Activated gamma-delta T cell treated with anti-CD3 and anti-CD28 coated beads, Interleukin-2, amount 50 U/mL, for 16 hours (primary cell): Measurements from ENCODE around the gene ME2.
"Not testable (repeated sequence)": the region's sequence is repeated elsewhere in the genome, so short reads cannot be mapped to it uniquely, and the experiment has no call there.

Experiments
- DNase-seq: peaks from one replicate; pipeline ENCODE4 v3.0.0-alpha.2; 2020; ENCODE audit warnings: low read depth

ME2 gene

DNA sequence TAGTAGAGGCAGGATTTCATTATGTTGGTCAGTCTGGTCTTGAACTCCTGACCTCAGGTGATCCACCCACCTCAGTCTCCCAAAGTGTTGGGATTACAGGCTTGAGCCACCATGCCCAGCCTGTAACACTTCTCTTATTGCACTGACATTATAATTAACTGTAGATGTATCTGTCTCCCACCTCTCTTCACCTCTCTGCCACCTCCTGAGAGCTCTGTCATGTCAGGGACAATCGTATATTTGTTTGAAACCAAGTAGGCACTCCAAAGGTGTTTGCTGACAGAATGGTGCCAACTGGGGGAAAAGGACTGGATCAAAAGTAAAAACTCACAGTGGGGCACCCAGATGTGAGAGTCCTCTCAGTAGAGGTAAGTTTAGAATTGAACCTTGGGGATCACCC lies 17.3 kb upstream of the ME2 start:
- DNase-seq = no peak

- DNase-seq = no peak
These were observed 16.5 kb upstream of the ME2 start for GRCh38 chr18:50862401-50862800.

DNA sequence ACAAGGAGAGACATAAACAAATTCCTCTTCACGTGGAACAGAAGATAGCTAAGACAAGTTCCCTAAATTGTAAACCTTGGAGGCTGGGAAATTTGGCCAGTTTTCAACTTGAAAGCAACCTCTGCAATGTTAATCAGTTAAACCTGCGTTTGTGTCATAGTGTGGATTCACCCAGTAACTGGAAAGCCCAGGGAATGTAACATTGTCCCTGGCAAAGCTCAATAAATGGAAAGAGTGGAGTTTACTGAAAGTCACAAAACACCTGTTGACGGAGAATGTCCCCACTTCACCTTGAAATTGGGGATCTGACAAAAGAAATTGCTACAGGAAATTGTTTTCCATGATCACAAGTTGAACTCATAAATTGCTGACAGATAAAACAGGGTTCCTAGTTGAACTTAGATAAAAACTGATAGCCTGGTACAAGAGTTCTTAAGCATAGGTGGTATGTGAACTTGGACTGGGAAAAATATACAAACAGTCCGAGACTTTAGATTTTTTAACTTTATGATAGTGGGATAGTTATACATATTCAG lies 15.0 kb upstream of the ME2 start:
- no peak for DNase-seq

DNA sequence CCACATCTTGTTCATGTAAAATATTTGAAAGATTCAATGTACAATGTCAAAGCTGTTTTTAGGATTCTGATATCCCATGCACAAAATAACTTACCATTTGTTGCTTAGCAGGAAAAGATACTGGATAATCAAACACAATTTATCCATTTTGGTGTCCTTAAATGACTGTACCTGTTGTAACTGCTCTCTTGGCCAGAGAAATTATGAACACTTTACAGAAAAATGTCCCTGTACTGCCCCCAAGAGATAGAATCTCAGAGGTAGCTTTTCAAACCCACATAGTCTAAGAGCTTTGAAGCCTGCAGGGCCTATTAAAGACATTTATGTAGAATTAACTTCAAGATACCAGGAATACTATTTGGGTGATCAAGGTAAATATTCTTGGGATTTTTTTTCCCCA lies 12.2 kb upstream of the ME2 start:
- no peak for DNase-seq

GRCh38 chr18:50869150-50869549 lies 9.8 kb upstream of the ME2 start:
- no peak for DNase-seq

DNA sequence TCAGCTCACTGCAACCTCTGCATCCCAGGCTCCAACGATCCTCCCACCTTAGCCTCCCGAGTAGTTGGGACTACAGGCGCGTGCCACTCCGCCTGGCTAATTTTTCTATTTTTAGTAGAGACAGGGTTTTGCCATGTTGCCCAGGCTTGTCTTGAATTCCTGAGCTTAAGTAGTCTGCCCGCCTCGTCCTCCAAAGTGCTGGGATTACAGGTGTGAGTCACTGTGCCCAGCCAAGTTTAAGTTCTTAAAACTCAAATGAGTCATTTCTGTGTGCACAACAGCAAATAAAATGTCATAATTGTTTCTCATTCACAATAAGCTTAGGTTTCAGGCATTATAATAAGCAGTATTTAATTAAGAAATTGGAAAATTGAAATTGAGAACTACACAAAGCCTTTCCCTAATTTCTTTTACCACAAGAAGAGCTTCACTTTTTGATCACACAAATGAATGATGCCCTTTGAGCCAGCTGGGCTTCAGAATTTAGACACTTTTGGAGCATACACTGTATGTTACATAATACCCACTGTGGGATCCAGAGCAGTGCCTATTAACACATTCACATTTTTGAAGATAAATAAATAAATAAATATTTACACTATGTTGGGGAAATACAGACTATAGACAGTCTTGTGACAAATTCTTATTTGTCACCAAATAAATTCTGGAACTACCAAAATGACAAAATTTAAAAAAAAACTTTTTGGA lies 8.6 kb upstream of the ME2 start:
- no peak for DNase-seq

DNA sequence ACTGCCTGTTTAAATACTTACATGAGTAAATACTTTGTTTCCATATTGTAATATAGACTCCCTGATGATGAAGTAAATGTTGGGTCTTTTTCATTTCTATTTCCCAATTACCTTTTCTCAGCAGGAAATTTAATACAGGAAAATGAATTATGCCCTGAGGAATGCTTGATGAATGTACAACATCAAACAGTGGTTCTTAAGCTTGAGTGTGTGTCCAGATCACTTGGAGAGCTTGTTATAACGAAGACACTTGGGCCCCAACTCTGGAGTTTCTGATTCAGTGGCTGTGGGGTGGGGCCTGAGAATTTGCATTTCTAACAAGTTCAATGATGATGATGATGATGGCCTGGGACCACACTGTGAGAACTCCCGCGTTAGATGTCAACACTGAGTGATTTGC lies 7.1 kb upstream of the ME2 start:
- DNase-seq = no peak

- no peak for DNase-seq
These were observed 2.9 kb upstream of the ME2 start for GRCh38 chr18:50875966-50876536.

DNA sequence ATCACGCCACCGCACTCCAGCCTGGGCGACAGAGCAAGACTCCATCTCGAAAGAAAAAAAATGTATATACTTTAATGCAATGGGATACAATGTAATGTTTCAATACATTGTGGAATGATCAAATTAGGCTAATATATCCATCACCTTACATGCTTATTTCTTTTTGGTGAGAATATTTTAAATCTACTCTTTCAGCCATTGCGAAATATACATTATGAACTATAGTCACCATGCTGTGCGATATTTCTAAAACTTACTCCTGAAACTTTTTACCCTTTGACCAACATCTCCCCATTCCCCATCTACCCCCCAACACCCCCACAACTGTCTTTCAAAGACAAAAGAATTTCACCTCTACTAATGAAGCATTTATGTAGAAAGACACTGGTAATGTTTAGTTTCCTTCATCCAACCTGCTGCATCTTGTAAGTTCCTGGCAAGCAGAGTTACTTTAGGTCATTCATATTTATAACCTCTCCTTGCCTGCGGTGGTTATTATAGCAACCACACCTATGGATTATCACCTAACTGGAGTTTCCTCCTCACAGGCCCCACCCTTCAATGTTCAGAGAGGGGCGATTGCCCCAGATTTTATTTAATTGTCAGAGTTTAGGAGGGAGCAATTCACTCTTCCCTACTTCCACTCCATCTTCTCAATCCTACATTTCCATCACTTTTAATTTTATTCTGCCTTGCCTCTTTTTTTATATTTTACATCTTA lies 1.2 kb upstream of the ME2 start:
- no peak for DNase-seq

DNA sequence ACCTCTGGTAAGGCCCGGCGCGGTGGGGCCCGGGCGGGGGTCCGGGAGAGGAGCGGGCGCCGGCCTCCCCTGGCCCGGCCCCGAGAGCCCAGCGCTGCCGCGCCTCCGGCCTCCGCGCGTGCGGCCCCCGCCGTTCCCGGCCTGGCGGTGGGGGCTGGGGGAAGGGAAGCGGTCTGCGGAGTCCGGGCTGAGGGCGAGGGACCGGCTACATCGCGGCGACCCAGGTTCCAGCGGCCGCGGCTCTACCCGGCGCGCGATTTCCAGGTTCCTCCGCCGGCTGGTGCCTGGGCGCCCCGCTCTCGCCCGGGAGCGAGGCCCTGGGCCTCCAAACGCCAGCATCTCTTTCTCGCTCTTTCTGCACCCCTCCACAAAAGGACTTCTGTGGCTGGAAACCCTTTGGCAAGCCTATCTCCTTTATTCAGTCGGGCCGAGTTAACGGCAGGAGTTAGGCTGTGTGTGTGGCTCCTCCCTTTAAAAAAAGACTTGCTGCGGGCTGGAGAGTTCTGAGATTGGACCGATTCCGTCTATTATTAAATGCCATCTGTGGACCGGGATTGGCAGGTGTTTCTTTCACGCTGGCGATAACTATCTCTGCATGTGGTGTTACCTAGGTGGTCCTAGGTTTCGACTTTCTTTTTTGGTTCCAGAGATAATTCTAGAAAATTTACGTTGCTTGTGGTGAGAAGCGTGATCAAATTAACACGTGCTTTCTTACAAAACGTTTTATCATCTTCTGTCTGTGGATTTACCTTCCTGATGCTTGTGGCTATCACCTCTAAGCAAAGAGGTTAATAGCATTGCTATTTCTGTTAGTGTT lies 592 bp downstream of the ME2 start:
- DNase-seq = peak; percentile 18

- no peak for DNase-seq
These were observed 1.2 kb downstream of the ME2 start for GRCh38 chr18:50880119-50880465.

DNA sequence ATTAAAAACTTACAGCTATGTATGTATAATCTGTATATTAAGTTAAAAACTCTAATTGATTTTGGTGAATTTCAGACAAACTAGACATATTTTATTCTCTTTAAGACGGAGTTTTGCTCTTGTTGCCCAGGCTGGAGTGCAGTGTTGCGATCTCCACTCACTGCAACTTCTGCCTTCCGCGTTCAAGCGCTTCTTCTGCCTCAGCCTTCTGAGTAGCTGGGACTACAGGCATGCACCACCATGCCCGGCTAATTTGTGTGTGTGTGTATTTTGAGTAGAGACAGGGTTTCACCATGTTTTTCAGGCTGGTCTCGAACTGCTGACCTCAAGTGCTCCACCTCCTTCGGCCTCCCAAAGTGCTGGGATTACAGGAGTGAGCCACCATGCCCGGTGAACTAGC lies 2.0 kb downstream of the ME2 start:
- DNase-seq = not testable (repeated sequence)

- no peak for DNase-seq
These were observed 8.0 kb downstream of the ME2 start for GRCh38 chr18:50886929-50887328.

DNA sequence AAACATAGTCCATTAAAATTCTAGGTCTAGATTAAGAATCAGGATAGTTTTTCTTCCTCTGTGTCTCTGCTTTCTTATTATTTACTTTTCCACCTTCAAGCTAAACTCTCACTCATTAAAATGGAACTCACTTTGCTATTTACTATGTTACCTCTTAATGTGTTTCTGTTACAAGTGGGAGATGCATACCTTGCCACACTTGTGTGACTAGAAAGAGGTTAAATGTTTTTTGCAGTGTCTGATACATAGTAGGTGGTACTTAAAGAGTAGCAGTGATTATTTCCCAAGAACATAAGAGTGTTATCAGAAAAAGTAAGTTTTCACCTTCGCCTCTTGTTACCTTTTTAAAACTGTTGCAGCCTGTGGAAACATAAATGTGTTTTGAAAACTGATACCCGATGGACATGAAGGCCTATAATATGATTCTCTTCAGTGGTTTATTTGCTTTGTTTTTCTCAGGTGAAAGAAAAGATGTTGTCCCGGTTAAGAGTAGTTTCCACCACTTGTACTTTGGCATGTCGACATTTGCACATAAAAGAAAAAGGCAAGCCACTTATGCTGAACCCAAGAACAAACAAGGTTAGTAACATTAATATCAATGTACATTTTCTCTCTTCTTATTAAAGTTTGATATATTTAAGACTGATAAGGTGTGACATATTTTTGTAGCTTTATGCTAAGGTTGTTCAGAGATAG lies 16.6 kb downstream of the ME2 start:
- no peak for DNase-seq

DNA sequence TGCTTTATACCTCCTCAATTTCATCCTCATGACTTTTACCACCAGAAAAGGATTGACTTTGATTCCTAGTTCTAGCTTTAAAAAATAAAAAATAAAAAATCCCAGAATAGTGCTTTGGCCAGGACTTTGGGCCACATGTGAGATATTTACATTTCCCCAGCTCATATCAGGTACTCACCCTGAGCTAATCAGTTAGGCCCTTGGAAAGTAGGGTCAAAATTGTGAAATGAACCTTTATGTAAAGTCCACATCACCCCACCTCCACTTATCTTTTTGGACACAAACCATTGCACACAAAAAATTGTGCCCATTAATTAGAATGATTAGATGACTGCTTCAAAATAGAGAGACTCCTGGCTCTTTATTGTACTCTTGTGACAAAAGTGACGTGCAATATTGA lies 17.2 kb downstream of the ME2 start:
- DNase-seq = no peak

GRCh38 chr18:50898919-50899318 lies 20.0 kb downstream of the ME2 start:
- no peak for DNase-seq

GRCh38 chr18:50902797-50903196 lies 23.9 kb downstream of the ME2 start:
- DNase-seq = no peak

DNA sequence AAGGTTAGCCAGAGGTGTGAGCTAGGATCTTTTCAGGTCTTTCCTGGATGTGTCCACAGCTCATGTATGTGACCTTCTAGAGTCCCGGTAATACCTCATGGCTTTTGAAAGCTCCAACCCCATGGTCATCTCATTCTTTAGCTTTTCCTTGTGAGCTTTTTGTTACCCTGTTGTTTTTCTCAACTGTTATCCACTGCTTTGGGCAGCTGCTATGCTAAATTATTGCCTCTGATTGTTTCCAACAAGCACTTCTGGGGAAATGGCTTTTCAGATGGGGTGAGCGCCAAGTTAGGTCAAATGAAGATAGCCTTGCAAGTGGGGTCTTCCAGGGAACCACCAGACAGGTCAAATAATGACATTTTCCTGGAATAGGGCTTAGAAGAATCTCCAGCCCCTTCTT lies 27.9 kb downstream of the ME2 start:
- DNase-seq = no peak

- no peak for DNase-seq
These were observed 30.3 kb downstream of the ME2 start for GRCh38 chr18:50909261-50909660.

- no peak for DNase-seq
These were observed 32.1 kb downstream of the ME2 start for GRCh38 chr18:50911006-50911405.

- no peak for DNase-seq
These were observed 38.1 kb downstream of the ME2 start for GRCh38 chr18:50917021-50917420.

GRCh38 chr18:50918153-50918552 lies 39.2 kb downstream of the ME2 start:
- DNase-seq = no peak
